ENCODE results near the gene PHLPP1.

- TF ChIP-seq POLR2A (IDR thresholded peaks at IDR 0.05; ENCODE audit: low read depth, low read length) (no peak), CTCF (conservative IDR thresholded peaks at IDR 0.05; ENCODE audit: low read depth, low read length) (no peak), MXI1 (IDR thresholded peaks at IDR 0.05; ENCODE audit: borderline replicate concordance, low read depth, low read length) (no peak), CEBPB (IDR thresholded peaks at IDR 0.05; ENCODE audit: low read depth, low read length) (no peak), BHLHE40 (IDR thresholded peaks at IDR 0.05; ENCODE audit: low read depth, low read length) (no peak), SMC3 (IDR thresholded peaks at IDR 0.05; ENCODE audit: low read depth, low read length) (no peak), RAD21 (IDR thresholded peaks at IDR 0.05; ENCODE audit: low read length) (no peak), RCOR1 (IDR thresholded peaks at IDR 0.05; ENCODE audit: insufficient replicate concordance, low read length) (no peak), RFX5 (IDR thresholded peaks at IDR 0.05; ENCODE audit: low read depth, low read length) (no peak), USF2 (IDR thresholded peaks at IDR 0.05; ENCODE audit: low read depth, low read length) (no peak), MAFK (IDR thresholded peaks at IDR 0.05; ENCODE audit: low read depth, low read length) (no peak)
These were observed 133.6 kb downstream of the PHLPP1 start for GRCh38 chr18:62848946-62849345.

Measured in IMR-90 (cell line).